Prostate gland (tissue), 2 donors: ENCODE results near the gene CDCA3. TPM values are rescaled to one million over a fixed set of nuclear protein-coding genes. Genes with fewer than 3 reads are reported as not detected.

Experiments
- DNase-seq: peaks from one replicate; pipeline ENCODE4 v3.0.0-alpha.2; 2019; ENCODE audit warnings: low spot score
- H3K27ac ChIP-seq, 2 donors: fragments of 200-600 bp; sonication (generic); 2 replicates each; pipeline ENCODE4 v1.5.1; 2017 to 2019
- H3K27me3 ChIP-seq: fragments of 200-600 bp; sonication (generic); replicated peaks from 2 replicates; pipeline ENCODE4 v1.5.1; 2019; ENCODE audit not compliant: insufficient read depth
- H3K36me3 ChIP-seq, 2 donors: fragments of 200-600 bp; sonication (generic); 1 replicate in 1 of 2; 2 replicates in 1 of 2; pipeline versions ENCODE4 v1.5.1 to v1.8.1; 2017 to 2019
- H3K4me1 ChIP-seq: fragments of 200-600 bp; sonication (generic); replicated peaks from 2 replicates; pipeline ENCODE4 v1.5.1; 2019
- H3K4me3 ChIP-seq, 2 donors: fragments of 200-600 bp; sonication (generic); 2 replicates each; pipeline ENCODE4 v1.5.1; 2017 to 2019
- H3K9me3 ChIP-seq: fragments of 200-600 bp; sonication (generic); 2 replicates; pipeline ENCODE4 v1.5.1; 2017
- CTCF ChIP-seq, 4 experiments: fragments of 200-600 bp in 2 of 4; fragments of 450-650 bp in 2 of 4; sonication (generic) in 2 of 4; IDR thresholded peaks; 1 replicate in 3 of 4; 2 replicates in 1 of 4; pipeline ENCODE4 v1.5.1; 2016 to 2019; ENCODE audit warnings: antibody characterized with exemption in 4 of 4, mild to moderate bottlenecking in 2 of 4, moderate library complexity in 2 of 4
- POLR2A ChIP-seq: fragments of 450-650 bp; IDR thresholded peaks from one replicate; pipeline ENCODE4 v1.6.1; 2016; ENCODE audit warnings: antibody characterized with exemption, mild to moderate bottlenecking
- POLR2AphosphoS5 ChIP-seq: sonication (generic); formaldehyde crosslinking; IDR thresholded peaks from one replicate; pipeline ENCODE4 v1.6.1; 2017; ENCODE audit warnings: antibody characterized with exemption
- WGBS: methylation state at CpG from one replicate; pipeline ENCODE4 v1.1.5; 2018; 5-methylcytosine and 5-hydroxymethylcytosine counted together
- intact Hi-C: fragments of 100-400 bp; cut with DNase I; formaldehyde crosslinking; loops from one replicate; pipeline ENCODE4 v1.14.2; 2022
- total RNA-seq, 2 donors: library from RNA; depleted of rRNA; stranded (reverse); fragments of >200 nt; gene quantifications; one replicate each; pipeline ENCODE4 v1.1.0, GENCODE V29; 2016

CDCA3 gene
- total RNA-seq, 2 donors from 2014 or later, result 1.7 to 16.2 TPM

- TF ChIP-seq POLR2AphosphoS5 (no peak), CTCF (IDR thresholded peaks at IDR 0.05) (no peak), POLR2A (no peak)
- Histone ChIP-seq H3K27ac (no peak overlapping the region), H3K36me3 (peaks cover 0 to 4% of the 10 kb centered on the region in 2 donors), H3K27me3 (no peaks in the 10 kb centered on the region), H3K4me1 (no peaks in the 10 kb centered on the region), H3K4me3 (no peak overlapping the region), H3K9me3 (no peaks in the 10 kb centered on the region)
- 92% methylated on average over 16 of the region's 16 CpGs for WGBS
- intact Hi-C loops, result no loop called here
- DNase-seq, result no peak
These were observed 12.2 kb downstream of the CDCA3 start for GRCh38 chr12:6838854-6839253.

GRCh38 chr12:6837370-6838060 is 13.6 kb downstream of the CDCA3 start:
- Histone ChIP-seq H3K27ac (no peak overlapping the region), H3K4me1 (no peaks in the 10 kb centered on the region), H3K36me3 (peaks cover 0 to 4% of the 10 kb centered on the region in 2 donors), H3K4me3 (no peak overlapping the region), H3K27me3 (no peaks in the 10 kb centered on the region), H3K9me3 (no peaks in the 10 kb centered on the region)
- TF ChIP-seq CTCF (IDR thresholded peaks at IDR 0.05), result no peak
- no peak for TF ChIP-seq POLR2AphosphoS5
- TF ChIP-seq POLR2A, result no peak
- intact Hi-C loops, result no loop called here
- no peak for DNase-seq
- 88% methylated on average over 25 of the region's 26 CpGs for WGBS

GRCh38 chr12:6836851-6837250 is 14.2 kb downstream of the CDCA3 start:
- 90% methylated on average over 15 of the region's 16 CpGs for WGBS
- no peak for DNase-seq
- Histone ChIP-seq H3K4me3 (no peak overlapping the region), H3K4me1 (no peaks in the 10 kb centered on the region), H3K27ac (no peak overlapping the region), H3K36me3 (peaks cover 0 to 4% of the 10 kb centered on the region in 2 donors), H3K9me3 (no peaks in the 10 kb centered on the region), H3K27me3 (no peaks in the 10 kb centered on the region)
- intact Hi-C loops, result no loop called here
- no peak for TF ChIP-seq CTCF (IDR thresholded peaks at IDR 0.05)
- no peak for TF ChIP-seq POLR2A
- no peak for TF ChIP-seq POLR2AphosphoS5

GRCh38 chr12:6834873-6835272 is 16.2 kb downstream of the CDCA3 start:
- H3K27ac ChIP-seq, result no peak overlapping the region
- TF ChIP-seq CTCF (IDR thresholded peaks at IDR 0.05) (no peak), POLR2A (no peak), POLR2AphosphoS5 (no peak)
- no peak for DNase-seq
- H3K9me3 ChIP-seq, result no peaks in the 10 kb centered on the region
- no peaks in the 10 kb centered on the region for H3K27me3 ChIP-seq
- H3K4me3 ChIP-seq, result no peak overlapping the region
- WGBS, result 66% methylated on average over 5 of the region's 5 CpGs
- H3K36me3 ChIP-seq, result peaks cover 0 to 4% of the 10 kb centered on the region in 2 donors
- intact Hi-C loops, result no loop called here
- H3K4me1 ChIP-seq, result no peaks in the 10 kb centered on the region

GRCh38 chr12:6834254-6834653 is 16.8 kb downstream of the CDCA3 start:
- H3K9me3 ChIP-seq, result no peaks in the 10 kb centered on the region
- H3K27me3 ChIP-seq, result no peaks in the 10 kb centered on the region
- 55% methylated on average over 1 of the region's 1 CpG for WGBS
- H3K27ac ChIP-seq, result no peak overlapping the region
- no peak for TF ChIP-seq POLR2A
- TF ChIP-seq CTCF (IDR thresholded peaks at IDR 0.05), result no peak
- no peak for TF ChIP-seq POLR2AphosphoS5
- no peak for DNase-seq
- no peaks in the 10 kb centered on the region for H3K4me1 ChIP-seq
- intact Hi-C loops, result no loop called here
- no peak overlapping the region for H3K4me3 ChIP-seq
- peaks cover 0 to 4% of the 10 kb centered on the region in 2 donors for H3K36me3 ChIP-seq
